Fibroblast of lung (primary cell): Measurements from ENCODE around the gene SPTBN1.

ENCODE experiments used
- EZH2 ChIP-seq: IDR thresholded peaks from 2 replicates; pipeline ENCODE4 v1.5.1; 2012; ENCODE audit warnings: low read length, control low read depth, mild to moderate bottlenecking; ENCODE audit errors: missing control alignments
- TF ChIP-seq, protein P1 (sequence below), 2 donors: IDR thresholded peaks in 1 of 2; conservative IDR thresholded peaks in 1 of 2; 1 replicate in 1 of 2; 2 replicates in 1 of 2; pipeline ENCODE4 v1.5.1; 2011 to 2012; ENCODE audit warnings: low read length in 2 of 2, control low read depth in 1 of 2, inconsistent platforms in 1 of 2, low read depth in 1 of 2, mild to moderate bottlenecking in 1 of 2

DNA sequence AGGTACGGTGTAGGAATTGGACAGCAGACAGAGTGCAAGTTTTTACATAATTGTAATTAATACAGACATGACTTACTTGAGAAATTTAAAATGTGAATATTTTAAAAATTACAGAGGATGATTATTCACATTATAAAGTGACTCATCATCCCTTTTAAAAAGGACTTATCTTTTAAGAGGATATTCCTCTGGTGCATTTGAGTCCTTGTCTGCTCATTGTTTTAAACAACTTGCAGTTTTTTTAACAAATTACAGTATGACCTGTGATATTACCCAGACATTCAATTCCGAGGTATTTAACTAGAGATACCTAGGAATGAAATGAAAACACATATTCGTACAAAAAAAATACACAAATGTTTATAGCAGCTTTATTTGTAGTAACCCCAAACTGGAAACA, 38.0 kb downstream of the SPTBN1 start:
- TF ChIP-seq, protein P1, sequence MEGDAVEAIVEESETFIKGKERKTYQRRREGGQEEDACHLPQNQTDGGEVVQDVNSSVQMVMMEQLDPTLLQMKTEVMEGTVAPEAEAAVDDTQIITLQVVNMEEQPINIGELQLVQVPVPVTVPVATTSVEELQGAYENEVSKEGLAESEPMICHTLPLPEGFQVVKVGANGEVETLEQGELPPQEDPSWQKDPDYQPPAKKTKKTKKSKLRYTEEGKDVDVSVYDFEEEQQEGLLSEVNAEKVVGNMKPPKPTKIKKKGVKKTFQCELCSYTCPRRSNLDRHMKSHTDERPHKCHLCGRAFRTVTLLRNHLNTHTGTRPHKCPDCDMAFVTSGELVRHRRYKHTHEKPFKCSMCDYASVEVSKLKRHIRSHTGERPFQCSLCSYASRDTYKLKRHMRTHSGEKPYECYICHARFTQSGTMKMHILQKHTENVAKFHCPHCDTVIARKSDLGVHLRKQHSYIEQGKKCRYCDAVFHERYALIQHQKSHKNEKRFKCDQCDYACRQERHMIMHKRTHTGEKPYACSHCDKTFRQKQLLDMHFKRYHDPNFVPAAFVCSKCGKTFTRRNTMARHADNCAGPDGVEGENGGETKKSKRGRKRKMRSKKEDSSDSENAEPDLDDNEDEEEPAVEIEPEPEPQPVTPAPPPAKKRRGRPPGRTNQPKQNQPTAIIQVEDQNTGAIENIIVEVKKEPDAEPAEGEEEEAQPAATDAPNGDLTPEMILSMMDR (conservative IDR thresholded peaks at IDR 0.05 in 1 of 2, IDR thresholded peaks at IDR 0.05 in 1 of 2; ENCODE audit: low read depth in 1 of 2, low read length in 2 of 2) = no peak
- TF ChIP-seq EZH2 = no peak
